SW480 (cell line): Measurements from ENCODE around the gene PALM3.

Experiments
- DNase-seq: peaks from one replicate; pipeline ENCODE4 v3.0.0-alpha.2; 2016; ENCODE audit warnings: low spot score

PALM3 gene, protein sequence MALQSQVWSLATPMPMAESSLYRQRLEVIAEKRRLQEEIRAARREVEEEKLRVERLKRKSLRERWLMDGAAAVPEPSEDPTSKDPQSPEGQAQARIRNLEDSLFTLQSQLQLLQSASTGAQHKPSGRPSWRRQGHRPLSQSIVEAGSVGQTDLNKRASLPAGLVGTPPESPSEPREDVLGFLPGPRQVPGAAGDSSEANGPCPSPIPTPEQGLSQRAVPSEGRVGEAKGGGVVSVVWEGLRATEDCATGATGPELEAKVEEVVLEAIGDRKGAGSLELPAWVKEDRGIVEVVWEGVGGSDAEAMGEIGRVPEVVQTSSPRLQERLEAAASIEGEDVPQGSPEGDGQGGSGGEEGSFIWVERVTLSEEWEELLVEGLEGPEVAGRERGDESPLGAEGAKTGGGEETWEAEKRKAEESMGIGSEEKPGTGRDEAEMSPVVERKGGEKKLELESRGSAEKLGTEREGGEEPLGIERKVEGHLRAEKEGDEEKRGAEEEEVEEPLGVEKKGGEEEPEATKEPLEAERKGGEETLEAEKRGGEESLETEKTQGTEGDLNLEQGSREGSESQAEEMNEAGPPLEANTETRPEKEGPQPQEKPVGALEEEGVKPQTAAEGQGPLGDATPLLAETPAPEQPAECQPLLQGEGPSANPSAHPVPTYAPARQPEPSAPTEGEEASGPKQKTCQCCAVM

DNA sequence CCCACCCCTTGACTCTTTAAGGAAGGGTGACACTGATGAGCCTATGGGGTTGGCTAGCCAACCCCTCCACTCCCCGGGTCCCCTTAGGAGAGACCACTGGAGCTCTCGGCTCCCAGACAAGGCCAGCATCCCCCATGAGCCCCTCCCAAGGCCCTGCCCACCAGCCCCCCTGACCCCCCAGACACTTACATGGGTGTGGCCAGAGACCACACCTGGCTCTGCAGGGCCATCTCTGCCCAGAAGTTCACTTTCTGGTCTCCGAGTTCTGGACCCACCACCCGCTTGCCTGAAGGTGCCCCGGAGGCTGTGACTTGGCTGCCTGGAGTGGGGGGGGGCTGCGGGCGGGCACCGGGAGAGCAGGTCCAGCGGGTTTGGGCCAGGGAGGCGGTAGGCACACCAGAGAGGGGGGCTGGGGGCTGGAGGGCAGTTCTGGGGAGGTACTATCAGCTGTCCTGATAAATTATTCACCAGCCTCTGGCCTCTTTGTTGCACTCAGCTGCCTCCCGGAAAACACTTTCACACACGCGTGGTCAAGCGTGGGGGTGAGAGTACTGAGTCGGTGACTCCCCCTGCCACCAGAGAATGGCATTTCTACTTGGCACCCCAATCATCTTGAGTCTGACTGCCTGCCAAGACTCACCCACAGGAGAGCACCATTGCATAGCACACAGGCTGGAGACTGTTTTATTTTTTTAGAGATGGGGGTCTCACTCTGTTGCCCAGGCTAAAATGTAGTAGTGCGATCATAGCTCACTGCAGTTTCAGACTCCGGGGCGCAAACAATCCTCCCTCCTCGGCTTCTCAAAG, at the start of gene PALM3:
TSS of gene PALM3 (minus strand) at position 326 of the 807 bp plus-strand sequence. CDS start at position 230, 96 bp downstream.
- DNase-seq, result no peak

DNA sequence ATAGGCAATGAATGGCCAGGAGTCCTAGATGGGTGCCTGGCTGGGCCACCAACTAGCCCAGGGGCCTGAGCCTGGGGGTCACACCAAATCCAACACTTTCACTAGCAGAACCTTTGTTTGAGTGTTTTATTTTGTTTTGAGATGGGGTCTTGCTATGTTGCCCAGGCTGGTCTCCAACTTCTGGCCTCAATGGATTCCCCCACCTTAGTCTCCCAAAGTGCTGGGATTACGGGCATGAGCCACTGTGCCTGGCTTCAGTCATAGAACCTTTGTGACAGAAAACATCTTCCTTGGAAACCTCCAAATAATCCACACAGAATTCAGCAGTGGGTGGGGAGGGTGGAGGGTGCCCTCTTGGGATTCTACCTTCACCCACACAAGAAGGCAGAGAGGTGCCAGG, 49.6 kb upstream of the PALM3 start:
- DNase-seq, result no peak

DNA sequence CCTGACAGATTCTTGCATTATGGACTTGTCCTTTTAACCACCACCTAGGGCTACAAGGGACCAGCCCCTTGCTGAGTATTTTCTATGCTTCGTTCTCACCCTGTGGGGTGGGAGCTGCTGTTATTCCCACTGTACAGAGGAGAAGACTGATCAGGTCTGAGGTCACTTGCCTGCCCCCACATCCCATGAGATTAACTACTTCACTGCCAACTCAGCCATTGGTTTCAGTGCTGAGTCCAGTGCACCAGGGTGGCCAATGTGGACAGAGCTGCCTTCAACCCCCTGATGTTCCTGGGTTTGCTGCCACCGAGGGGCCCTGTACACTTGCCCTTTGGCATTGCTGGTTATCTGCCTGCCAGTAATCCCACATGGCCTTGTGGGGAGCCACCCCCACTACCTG, 48.8 kb upstream of the PALM3 start:
- DNase-seq, result no peak

DNA sequence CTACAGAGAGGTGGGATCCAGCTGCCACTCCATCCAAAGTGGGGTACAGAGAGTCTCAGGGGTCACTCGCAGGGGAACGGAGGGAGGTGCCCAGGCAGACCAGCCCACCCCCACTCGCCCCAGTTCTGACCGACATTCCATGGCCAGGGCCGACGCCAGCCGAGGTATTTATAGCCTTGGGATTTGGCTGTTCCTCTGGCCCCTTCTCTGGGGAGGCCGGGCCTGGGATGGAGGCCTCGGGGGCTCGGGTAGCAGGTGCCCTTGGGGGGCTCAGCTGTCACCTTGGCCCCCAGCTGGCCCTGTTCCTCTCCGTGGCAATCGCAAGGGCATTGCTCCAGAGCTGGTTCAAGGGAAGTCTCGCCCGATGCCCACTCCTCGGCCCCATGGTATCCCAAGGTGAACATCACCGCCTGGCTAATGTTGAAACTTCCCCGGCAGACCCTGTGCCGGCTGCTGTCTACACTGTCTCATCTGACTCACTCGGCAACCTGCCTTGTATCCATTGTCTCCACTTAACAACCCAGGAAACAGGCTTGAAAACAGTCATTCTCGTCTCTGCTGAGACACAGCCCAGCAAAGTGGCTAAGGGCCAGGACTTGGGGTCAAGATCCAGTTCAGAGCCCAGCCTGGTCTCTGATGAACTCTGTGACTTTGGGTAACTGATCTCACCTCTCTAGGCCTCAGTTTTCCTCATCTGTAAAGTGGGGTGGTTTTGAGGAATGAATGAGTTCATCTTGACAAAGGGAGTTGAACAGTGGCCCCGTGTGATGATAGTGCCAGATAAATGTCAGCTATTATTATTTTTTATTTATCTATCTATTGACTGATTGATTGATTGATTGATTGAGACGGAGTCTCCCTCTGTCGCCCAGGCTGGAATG, 45.9 kb upstream of the PALM3 start:
- no peak for DNase-seq

DNA sequence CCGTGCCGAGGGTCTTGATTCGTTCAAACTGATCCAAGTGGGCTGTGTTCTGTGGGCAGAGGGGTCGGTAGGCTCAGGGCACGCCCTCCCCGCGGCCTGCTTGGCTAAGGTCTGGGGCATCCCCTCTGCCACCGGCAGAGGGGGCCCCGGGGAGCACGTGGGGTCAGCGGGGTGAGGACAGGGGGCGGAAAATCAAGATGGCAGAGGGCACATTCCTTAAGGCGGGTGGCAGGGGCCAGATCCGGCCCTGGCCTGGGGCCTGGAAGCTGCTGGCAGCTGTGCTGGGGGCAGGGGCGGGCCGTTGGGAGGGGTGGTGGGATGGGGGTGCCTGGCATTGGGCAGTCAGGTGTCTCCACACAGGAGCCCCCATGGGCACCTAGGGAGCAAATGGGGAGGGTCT, 45.0 kb upstream of the PALM3 start:
- DNase-seq, result no peak

DNA sequence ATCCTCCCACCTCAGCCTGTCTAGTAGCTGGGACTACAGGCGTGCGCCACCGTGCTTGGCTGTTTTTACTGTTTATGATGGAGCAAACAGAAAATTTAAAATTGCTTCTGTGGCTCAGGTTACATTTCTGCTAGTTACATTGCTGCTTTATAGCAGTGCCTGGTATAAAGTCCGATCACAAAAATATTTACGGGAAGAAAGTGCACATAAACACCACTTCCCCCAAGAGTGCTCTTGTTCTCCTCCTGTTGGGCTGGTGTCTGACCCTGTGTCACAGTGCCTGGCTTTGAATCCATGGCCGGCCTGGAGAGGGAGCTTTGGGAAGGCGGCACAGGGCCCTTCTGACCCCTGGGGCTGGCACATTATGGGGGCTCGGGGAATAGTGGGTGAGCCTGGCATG, 43.8 kb upstream of the PALM3 start:
- no peak for DNase-seq

DNA sequence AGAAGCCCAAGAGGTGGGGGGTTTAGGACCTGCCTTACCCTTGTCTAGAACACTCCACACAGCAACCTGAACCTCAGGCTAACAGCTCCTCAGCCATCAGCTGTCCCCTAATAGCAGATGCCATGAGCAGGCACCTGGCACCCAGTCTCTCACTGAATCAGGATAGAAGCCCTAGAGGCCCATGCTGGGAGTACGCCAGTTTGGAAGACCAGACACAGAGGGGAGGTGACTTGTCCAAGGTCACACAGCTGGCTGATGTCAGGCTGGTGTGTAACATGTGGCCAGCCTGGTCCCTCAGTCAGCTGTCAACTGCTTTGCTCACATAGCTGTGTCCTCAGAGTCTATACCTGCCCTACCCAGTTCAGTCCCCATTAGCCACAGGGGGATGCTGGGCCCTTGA, 41.4 kb upstream of the PALM3 start:
- DNase-seq, result no peak

DNA sequence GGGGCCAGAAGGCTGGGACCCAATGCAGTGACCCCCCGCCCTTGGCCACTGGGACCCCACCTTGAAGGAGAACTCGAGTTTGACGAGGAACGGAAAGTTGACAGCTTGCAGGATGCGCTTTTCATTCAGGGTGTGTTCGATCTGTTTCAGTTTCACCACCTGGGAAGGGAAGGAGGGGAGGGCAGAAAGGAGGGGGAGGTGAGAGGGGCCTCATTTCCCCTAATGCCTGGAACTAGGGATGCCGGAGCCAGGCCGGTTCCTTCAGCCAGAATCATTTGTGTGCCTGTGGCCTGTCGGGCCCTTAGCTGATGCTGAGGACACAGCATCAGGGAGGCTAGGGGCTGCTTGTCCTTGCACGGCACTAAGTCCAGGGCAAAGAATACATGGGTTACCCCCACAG, 40.9 kb upstream of the PALM3 start:
- no peak for DNase-seq

DNA sequence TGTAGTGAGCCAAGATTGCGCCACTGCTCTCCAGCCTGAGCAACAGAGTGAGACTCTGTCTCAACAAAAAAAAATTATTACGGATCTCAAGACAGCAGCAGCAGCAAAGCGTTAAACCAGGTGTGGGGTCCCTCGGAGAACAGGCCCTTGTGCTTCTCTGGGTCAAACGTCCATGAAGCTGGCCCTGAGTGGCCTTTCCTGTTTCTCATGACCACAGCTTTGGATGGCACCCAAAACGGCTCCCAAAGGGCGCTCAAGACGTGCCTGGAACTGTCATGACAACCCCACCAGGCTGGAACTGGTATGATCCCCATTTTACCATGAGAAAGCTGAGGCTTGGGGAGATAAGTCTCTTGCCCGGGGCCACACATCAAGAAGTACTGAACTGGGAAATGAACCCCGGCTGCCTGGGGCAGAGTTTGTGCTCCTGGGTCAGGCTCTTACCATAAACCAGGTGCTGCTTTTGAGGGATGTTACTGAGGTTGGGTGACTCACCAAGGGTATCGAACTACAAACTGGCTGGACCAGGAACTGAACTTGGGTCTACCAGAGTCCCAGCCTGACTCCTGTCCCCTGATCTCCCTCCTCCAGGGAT, 40.3 kb upstream of the PALM3 start:
- no peak for DNase-seq

DNA sequence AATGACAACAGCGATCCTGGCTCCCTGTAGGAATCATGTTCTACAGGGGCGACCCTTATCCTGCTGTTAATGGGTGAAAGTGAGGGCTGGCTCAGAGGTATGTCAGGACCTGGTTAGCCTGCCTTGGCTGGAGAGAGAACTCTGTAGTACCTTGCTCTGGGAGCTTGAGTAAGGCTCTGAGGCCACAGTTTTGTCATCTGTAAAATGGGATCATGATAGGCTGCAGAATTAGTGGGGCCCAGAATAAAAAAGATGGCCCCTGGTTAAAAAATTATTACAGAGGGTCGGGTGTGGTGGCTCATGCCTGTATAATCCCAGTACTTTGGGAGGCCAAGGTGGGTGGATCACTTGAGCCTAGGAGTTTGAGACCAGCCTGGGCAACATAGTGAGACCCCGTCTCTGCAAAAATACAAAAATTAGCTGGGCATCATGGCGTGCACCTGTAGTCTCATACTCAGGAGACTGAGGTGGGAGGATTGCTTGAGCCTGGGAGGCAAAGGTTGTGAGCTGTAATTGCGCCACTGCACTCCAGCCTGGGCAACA, 39.2 kb upstream of the PALM3 start:
- no peak for DNase-seq

DNA sequence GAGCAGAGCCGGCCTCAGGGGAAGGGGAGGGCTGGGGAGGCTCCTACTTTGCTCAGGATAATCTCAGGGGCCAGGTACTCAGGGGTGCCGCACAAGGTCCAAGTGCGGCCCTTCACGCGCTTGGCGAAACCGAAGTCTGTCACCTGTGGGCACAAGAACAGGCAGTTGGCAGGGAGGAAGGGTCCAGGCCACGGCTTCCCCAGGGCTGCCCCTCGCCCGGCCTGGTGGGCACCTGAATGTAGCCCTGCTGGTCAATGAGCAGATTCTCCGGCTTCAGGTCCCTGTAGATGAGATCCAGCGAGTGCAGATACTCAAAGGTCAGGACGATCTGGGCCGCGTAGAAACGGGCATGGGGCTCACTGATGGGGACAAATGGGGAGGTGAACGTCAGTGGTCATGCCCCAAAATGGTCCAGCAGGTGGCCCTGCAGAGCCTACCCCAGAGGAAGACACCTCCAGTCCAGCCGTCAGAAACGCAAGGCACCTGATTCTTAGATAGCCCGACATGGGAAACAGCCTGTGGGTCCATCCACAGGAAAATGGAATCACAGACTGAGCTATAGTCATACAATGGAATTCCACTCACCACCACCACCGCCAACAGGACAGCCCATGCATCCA, 35.8 kb upstream of the PALM3 start:
- DNase-seq, result peak; percentile 26

DNA sequence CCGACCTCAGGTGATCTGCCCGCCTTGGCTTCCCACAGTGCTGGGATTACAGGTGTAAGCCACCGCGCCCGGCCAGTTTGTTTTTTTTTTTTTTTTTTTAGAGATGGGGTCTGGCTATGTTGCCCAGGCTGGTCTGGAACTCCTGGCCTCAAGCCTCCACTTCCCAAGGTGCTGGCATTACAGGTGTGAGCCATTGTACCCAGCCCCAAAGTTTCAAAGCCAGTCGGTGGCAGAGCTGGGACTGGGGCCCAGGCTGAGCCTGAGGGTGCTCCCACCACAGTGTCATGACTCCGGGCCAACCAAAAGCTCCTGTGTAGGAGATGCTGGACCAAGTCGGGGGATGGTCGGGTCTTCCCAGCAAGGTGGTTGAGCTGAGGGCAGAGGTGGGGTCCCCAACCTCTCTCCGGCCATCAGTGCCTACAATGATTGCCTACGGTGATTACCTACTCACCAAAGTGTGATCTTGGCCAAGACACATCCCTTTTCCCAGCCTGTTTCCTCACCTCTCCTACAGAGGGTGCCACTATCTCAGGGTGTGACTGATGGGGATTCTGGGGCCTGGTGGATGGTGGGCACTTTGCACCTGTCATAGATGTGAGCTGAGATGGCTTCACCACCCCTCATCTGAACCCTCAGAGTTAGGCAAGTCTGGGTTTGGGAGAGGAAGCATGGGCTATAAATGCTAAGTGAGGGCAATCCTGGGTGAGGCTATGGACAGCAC, 34.6 kb upstream of the PALM3 start:
- no peak for DNase-seq

DNA sequence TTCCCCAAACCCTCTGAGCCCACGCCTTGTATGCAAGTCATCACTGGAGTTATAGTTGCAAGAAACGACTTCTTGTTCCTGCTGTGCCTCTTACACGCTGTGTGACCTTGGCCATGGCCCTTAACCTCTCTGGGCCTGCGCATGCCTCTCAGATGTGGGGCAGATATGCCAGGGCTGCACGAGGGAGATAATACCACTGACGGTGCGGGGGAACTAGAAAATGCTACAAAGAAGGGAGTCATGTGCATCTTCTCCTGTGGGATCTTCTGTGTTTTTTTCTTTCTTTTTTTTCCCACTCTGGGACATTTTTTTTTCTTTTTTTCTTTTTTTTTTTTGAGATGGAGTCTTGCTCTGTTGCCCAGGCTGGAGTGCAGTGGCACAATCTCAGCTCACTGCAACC, 33.0 kb upstream of the PALM3 start:
- no peak for DNase-seq

DNA sequence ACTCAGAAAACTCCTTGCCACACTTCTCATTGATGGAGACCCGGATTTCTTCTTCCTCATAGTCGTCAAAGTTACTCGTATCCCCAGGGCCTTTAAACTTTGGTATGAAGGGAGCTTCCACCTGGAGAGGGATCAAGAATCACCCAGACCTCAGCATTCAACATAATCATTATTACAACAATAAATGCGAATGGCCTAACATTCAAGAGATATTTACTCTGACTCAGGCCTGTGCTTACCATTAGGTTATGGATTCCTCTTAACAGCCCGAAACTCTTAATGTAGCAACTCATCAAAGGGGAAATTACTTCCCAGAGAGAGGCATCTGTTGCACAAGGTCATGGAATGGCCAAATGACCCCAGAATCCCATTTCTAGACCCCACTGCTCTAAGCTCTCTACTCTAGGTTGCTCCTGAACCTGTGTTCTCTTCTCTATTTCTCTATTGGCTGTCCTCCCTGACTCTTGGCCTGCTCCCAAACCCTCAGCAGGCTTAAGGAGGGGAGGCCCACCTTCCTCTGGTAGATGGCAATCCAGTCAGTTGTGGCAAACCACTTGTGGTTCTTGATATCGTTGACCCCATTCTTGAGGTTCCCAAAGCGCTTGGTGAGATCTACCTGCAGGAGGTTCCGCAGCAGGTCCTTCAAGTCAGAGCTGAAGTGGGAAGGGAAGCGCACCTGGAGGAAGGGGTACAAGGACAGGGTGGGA, 31.4 kb upstream of the PALM3 start:
- no peak for DNase-seq

DNA sequence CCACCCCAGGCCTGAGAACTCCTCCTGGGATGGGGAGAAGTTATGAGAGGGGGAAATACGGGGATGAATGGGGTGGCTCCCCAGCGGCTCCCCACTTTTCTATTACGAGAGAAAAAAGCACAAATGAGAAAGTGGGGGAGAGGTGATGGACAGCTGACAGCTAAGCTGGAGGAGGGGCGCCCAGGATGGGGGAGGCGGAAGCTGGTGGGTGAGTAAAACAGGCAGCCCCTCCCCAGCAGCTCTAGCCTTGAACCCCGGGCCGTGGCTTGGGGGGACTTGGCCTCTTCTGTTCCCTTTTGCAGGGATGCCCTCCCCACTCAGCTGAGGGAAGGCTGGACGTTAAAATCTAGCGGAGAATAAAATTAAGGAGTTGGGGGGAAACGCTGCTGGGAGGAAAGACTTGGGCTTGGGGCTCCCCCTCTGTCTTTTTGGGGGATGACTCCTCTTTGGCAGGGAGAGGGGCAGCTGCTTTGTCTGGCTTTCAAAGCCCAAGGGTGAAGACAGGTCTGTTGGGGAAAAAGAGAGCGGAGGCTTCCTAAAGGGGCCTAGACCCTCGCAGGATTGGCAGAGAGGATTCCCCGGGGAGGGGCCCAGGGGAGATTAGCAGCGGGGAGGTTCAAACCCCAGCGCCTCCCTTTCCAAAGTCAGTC, 30.1 kb upstream of the PALM3 start:
- no peak for DNase-seq

DNA sequence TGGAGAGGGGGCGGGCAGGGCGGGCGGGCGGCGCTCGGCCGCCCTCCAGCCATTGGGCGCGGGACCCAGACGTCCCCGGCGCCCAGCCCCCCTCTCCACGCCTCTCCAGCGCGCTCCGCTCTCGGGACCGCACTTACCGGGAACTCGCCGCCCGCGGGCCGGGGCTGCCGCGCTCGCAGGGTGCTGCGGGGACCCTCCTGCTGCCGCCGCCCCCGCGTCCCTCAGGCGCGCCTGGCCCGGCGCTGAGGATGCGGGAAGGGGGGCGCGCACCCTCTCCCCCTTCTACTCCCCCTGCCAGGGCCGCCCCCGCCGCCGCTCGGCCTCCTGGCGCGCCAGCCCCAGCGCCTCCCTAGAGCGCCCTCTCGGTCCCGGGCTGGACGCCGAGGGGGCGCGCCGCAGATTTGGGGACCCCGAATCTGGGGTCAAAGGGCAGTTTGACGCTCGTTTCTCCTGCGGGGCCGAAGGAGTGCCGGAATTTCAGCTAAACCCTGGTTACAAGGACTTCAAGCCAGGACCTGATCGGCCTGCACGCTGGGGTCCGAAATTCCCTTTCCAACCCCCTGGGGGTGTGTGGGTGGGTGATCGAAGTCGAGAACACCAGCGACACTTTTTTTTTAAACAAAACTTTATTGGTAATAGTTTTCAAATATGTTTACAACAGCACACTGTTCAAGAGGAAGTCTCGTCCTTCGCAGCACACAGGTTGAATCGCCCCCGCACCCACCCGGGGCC, 29.4 kb upstream of the PALM3 start:
- DNase-seq, result peak; percentile 91

DNA sequence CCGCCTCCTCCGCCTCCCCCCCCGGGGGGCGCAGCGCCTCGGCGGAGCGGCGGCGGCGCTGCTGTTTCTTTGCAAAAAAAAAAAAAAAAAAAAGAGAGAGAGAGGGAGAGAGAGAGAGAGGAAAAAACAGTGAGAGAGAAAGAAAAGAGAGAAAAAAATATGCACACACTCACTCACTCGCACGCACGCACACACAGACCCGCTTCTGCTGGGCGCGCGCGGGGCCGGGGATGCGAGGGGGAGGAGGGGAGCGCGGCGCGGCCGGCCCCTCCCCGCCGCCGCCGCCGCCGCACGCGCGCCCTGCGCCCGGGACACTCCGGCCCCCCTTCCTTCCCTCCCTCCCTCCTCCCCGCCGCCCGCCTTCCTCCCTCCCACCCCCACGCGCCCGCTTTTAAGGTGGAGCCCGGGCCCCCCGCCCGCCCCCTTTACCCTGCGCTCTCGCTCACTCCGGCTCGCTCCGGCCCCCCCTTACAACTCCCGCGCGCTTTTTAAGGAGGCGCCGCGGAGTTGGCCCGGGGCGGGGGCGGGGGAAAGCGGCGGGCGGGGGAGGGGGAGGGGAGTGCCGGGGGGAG, 28.7 kb upstream of the PALM3 start, which contains the start of gene SAMD1:
TSS of gene SAMD1 (minus strand) at position 243 of the 572 bp plus-strand sequence.
- peak; percentile 89 for DNase-seq
